BLaER1 (cell line): ENCODE results near the gene GCA.

Source experiments
- H3K27ac ChIP-seq: shearing (Covaris generic); formaldehyde crosslinking; 2 replicates; pipeline ENCODE4 v1.8.1; 2022
- H3K27me3 ChIP-seq: shearing (Covaris generic); formaldehyde crosslinking; 2 replicates; pipeline ENCODE4 v1.8.1; 2022
- H3K36me3 ChIP-seq: shearing (Covaris generic); formaldehyde crosslinking; 2 replicates; pipeline ENCODE4 v1.8.1; 2022
- H3K4me1 ChIP-seq: shearing (Covaris generic); formaldehyde crosslinking; 2 replicates; pipeline ENCODE4 v1.8.1; 2022
- H3K4me2 ChIP-seq: shearing (Covaris generic); formaldehyde crosslinking; 2 replicates; pipeline ENCODE4 v1.8.1; 2022
- H3K4me3 ChIP-seq: shearing (Covaris generic); formaldehyde crosslinking; 2 replicates; pipeline ENCODE4 v1.8.1; 2022
- H3K9ac ChIP-seq: shearing (Covaris generic); formaldehyde crosslinking; 2 replicates; pipeline ENCODE4 v1.8.1; 2022
- H3K9me3 ChIP-seq: shearing (Covaris generic); formaldehyde crosslinking; 2 replicates; pipeline ENCODE4 v1.8.1; 2022
- H4K20me1 ChIP-seq: shearing (Covaris generic); formaldehyde crosslinking; 2 replicates; pipeline ENCODE4 v1.8.1; 2022
- Cebpa-rat ChIP-seq: shearing (Covaris generic); IDR thresholded peaks from 2 replicates; pipeline ENCODE4 v1.8.1; 2022

The GCA gene

GRCh38 chr2:162368494-162368893 is 24.6 kb downstream of the GCA start:
- Histone ChIP-seq H3K36me3 (no peaks in the 10 kb centered on the region), H3K9me3 (no peaks in the 10 kb centered on the region), H3K4me3 (no peak overlapping the region), H3K9ac (no peak overlapping the region), H3K27ac (no peak overlapping the region), H3K27me3 (no peaks in the 10 kb centered on the region), H3K4me1 (no peaks in the 10 kb centered on the region), H4K20me1 (no peaks in the 10 kb centered on the region), H3K4me2 (no peak overlapping the region)
- no peak for TF ChIP-seq Cebpa-rat

GRCh38 chr2:162369551-162369950 is 25.6 kb downstream of the GCA start:
- Histone ChIP-seq H4K20me1 (no peaks in the 10 kb centered on the region), H3K9ac (no peak overlapping the region), H3K9me3 (no peaks in the 10 kb centered on the region), H3K4me3 (no peak overlapping the region), H3K36me3 (no peaks in the 10 kb centered on the region), H3K4me2 (no peak overlapping the region), H3K4me1 (no peaks in the 10 kb centered on the region), H3K27me3 (no peaks in the 10 kb centered on the region), H3K27ac (no peak overlapping the region)
- TF ChIP-seq Cebpa-rat: no peak

- Histone ChIP-seq H3K4me1 (no peaks in the 10 kb centered on the region), H3K4me2 (no peak overlapping the region), H3K9ac (no peak overlapping the region), H3K4me3 (no peak overlapping the region), H3K27me3 (no peaks in the 10 kb centered on the region), H3K9me3 (no peaks in the 10 kb centered on the region), H4K20me1 (no peaks in the 10 kb centered on the region), H3K27ac (no peak overlapping the region), H3K36me3 (no peaks in the 10 kb centered on the region)
- TF ChIP-seq Cebpa-rat: no peak
These were observed 27.0 kb downstream of the GCA start for GRCh38 chr2:162370931-162371330.

- no peak overlapping the region for H3K4me3 ChIP-seq
- no peak overlapping the region for H3K9ac ChIP-seq
- no peak for TF ChIP-seq Cebpa-rat
- no peaks in the 10 kb centered on the region for H4K20me1 ChIP-seq
- H3K4me1 ChIP-seq: no peaks in the 10 kb centered on the region
- no peaks in the 10 kb centered on the region for H3K9me3 ChIP-seq
- no peaks in the 10 kb centered on the region for H3K36me3 ChIP-seq
- no peak overlapping the region for H3K27ac ChIP-seq
- no peak overlapping the region for H3K4me2 ChIP-seq
- H3K27me3 ChIP-seq: no peaks in the 10 kb centered on the region
These were observed 28.9 kb downstream of the GCA start for GRCh38 chr2:162372818-162373217.

GRCh38 chr2:162379719-162380580 is 36.0 kb downstream of the GCA start:
- no peak overlapping the region for H3K27ac ChIP-seq
- no peak overlapping the region for H3K4me3 ChIP-seq
- no peak overlapping the region for H3K4me2 ChIP-seq

GRCh38 chr2:162381851-162382250 is 37.9 kb downstream of the GCA start:
- H4K20me1 ChIP-seq: no peaks in the 10 kb centered on the region
- H3K9me3 ChIP-seq: no peaks in the 10 kb centered on the region
- no peak overlapping the region for H3K27ac ChIP-seq
- H3K4me3 ChIP-seq: no peak overlapping the region
- no peaks in the 10 kb centered on the region for H3K27me3 ChIP-seq
- no peaks in the 10 kb centered on the region for H3K4me1 ChIP-seq
- H3K4me2 ChIP-seq: no peak overlapping the region
- TF ChIP-seq Cebpa-rat: no peak
- no peaks in the 10 kb centered on the region for H3K36me3 ChIP-seq
- no peak overlapping the region for H3K9ac ChIP-seq

More at GRCh38 chr2:162379719-162380580, 36.0 kb downstream of the GCA start:
- Histone ChIP-seq H3K4me1 (no peaks in the 10 kb centered on the region), H3K27me3 (no peaks in the 10 kb centered on the region), H3K9me3 (no peaks in the 10 kb centered on the region), H3K36me3 (no peaks in the 10 kb centered on the region), H3K9ac (no peak overlapping the region), H4K20me1 (no peaks in the 10 kb centered on the region)
- no peak for TF ChIP-seq Cebpa-rat

GRCh38 chr2:162382278-162382677 is 38.3 kb downstream of the GCA start:
- Histone ChIP-seq H3K4me2 (no peak overlapping the region), H3K9ac (no peak overlapping the region), H3K4me3 (no peak overlapping the region), H3K36me3 (no peaks in the 10 kb centered on the region), H4K20me1 (no peaks in the 10 kb centered on the region), H3K4me1 (no peaks in the 10 kb centered on the region), H3K27ac (no peak overlapping the region), H3K9me3 (no peaks in the 10 kb centered on the region), H3K27me3 (no peaks in the 10 kb centered on the region)
- TF ChIP-seq Cebpa-rat: no peak

GRCh38 chr2:162385536-162385935 is 41.6 kb downstream of the GCA start:
- no peak overlapping the region for H3K9ac ChIP-seq
- H3K27ac ChIP-seq: no peak overlapping the region

DNA sequence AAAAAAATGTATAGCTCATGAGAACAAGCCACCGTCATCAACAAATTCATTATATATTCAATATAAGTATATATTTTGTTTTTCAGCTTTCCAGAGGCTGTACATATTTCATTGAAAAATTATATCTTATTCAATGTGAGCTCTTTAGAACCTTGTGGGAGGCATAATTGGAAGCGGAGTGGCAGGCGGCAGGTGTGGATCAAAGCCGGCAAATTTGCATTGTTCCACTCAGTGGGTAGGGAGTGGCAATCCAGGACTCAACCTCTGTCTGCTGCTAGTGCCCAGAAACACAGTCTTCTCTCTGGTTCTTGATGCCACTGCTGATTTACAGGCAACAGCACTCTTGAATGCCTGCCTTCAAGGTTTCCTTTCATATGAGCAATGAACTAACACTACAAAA is 46.9 kb downstream of the GCA start:
- H3K4me3 ChIP-seq: no peak overlapping the region
- no peak for TF ChIP-seq Cebpa-rat
- H3K27me3 ChIP-seq: no peaks in the 10 kb centered on the region
- no peak overlapping the region for H3K9ac ChIP-seq
- no peaks in the 10 kb centered on the region for H3K9me3 ChIP-seq
- H3K4me2 ChIP-seq: no peak overlapping the region
- no peaks in the 10 kb centered on the region for H3K4me1 ChIP-seq
- H3K27ac ChIP-seq: no peak overlapping the region
- H3K36me3 ChIP-seq: no peaks in the 10 kb centered on the region
- no peaks in the 10 kb centered on the region for H4K20me1 ChIP-seq

More at GRCh38 chr2:162385536-162385935, 41.6 kb downstream of the GCA start:
- Histone ChIP-seq H3K4me1 (no peaks in the 10 kb centered on the region), H3K27me3 (no peaks in the 10 kb centered on the region), H3K4me2 (no peak overlapping the region), H3K4me3 (no peak overlapping the region), H3K36me3 (no peaks in the 10 kb centered on the region), H4K20me1 (no peaks in the 10 kb centered on the region), H3K9me3 (no peaks in the 10 kb centered on the region)
- TF ChIP-seq Cebpa-rat: no peak

GRCh38 chr2:162400336-162400735 is 56.4 kb downstream of the GCA start:
- no peaks in the 10 kb centered on the region for H3K36me3 ChIP-seq
- H3K9ac ChIP-seq: no peak overlapping the region

More at GRCh38 chr2:162400336-162400735, 56.4 kb downstream of the GCA start:
- H3K27ac ChIP-seq: no peak overlapping the region
- no peaks in the 10 kb centered on the region for H3K4me1 ChIP-seq
- H3K9me3 ChIP-seq: no peaks in the 10 kb centered on the region
- no peaks in the 10 kb centered on the region for H3K27me3 ChIP-seq
- TF ChIP-seq Cebpa-rat: no peak
- no peaks in the 10 kb centered on the region for H4K20me1 ChIP-seq
- no peak overlapping the region for H3K4me3 ChIP-seq
- H3K4me2 ChIP-seq: no peak overlapping the region
